HepG2 (cell line): Measurements from ENCODE around the gene MS4A6A. TPM values are rescaled to one million over a fixed set of nuclear protein-coding genes. Genes with fewer than 3 reads are reported as not detected.
"Not testable (repeated sequence)": the region's sequence is repeated elsewhere in the genome, so short reads cannot be mapped to it uniquely, and the experiment has no call there.

Experiments used
- ATAC-seq: fragments of 200-7000 bp; cut with Tn5 transposase; 3 replicates; pipeline ENCODE4 v1.9.1; 2020; ENCODE audit warnings: mild to moderate bottlenecking, moderate library complexity
- BruUV-seq: library from RNA; stranded (reverse); fragments of 400-500 nt; replicated peaks from 2 replicates; lab custom pipeline; 2021; lab: Mats Ljungman, UMichigan
- CTCF ChIA-PET: fragments of 300-600 bp; formaldehyde crosslinking; extraction: SDS; loops from one replicate; lab custom pipeline; 2021; ENCODE audit warnings: low total read pairs, inconsistent platforms, low intra/inter-chr PET ratio; lab: Yijun Ruan, JAX
- POLR2A ChIA-PET: fragments of 350-600 bp; sonication (Branson Sonifier 250); formaldehyde crosslinking; loops from one replicate; lab custom pipeline; 2020; ENCODE audit warnings: antibody characterized with exemption, inconsistent platforms; lab: Yijun Ruan, JAX
- DNase-seq: peaks from one replicate; pipeline ENCODE4 v3.0.0-alpha.2; 2015; ENCODE audit warnings: low spot score
- FAIRE-seq: peaks from 3 replicates; lab custom pipeline; 2011; peaks lifted over from hg19 to GRCh38; lab: Jason Lieb, UNC
- H2AFZ ChIP-seq: one replicate; pipeline ENCODE4 v1.6.1; 2011; ENCODE audit warnings: low read length, inconsistent platforms
- H3K27ac ChIP-seq: fragments of 300-600 bp; 3 replicates; pipeline ENCODE4 v1.8.0; 2011; ENCODE audit warnings: mixed run types, mild to moderate bottlenecking, mixed read lengths, low read length, inconsistent platforms; ENCODE audit not compliant: insufficient read depth; ENCODE audit errors: extremely low read length
- H3K27me3 ChIP-seq, 2 experiments: fragments of 200-600 bp in 1 of 2; 2 replicates in 1 of 2; 3 replicates in 1 of 2; pipeline versions ENCODE4 v1.6.0 to v1.8.0; 2011; ENCODE audit warnings: low read length in 2 of 2, mild to moderate bottlenecking in 2 of 2, moderate library complexity in 2 of 2, inconsistent platforms in 1 of 2; ENCODE audit not compliant: insufficient read depth in 2 of 2, control insufficient read depth in 1 of 2
- H3K36me3 ChIP-seq, 2 experiments: fragments of 200-600 bp in 1 of 2; replicated peaks in 1 of 2; 2 replicates in 1 of 2; 3 replicates in 1 of 2; pipeline versions ENCODE4 v1.5.1 to v1.8.0; 2011; ENCODE audit warnings: low read length in 2 of 2, inconsistent platforms in 1 of 2; ENCODE audit not compliant: insufficient read depth in 2 of 2, control insufficient read depth in 1 of 2
- H3K4me1 ChIP-seq: 2 replicates; pipeline ENCODE4 v1.5.1; 2012; ENCODE audit warnings: low read length, inconsistent platforms; ENCODE audit not compliant: insufficient read depth
- H3K4me2 ChIP-seq: 2 replicates; pipeline ENCODE4 v1.6.0; 2011; ENCODE audit warnings: low read depth, low read length, inconsistent platforms
- H3K4me3 ChIP-seq, 3 experiments: fragments of 200-600 bp in 1 of 3; sonication (generic), shearing (Covaris generic) in 1 of 3; replicated peaks in 1 of 3; 2 replicates each; pipeline ENCODE4 v1.5.1; 2011 to 2016; ENCODE audit warnings: low read length in 3 of 3, inconsistent platforms in 2 of 3, low read depth in 2 of 3, mild to moderate bottlenecking in 2 of 3, control low read depth in 1 of 3, mixed read lengths in 1 of 3; ENCODE audit not compliant: insufficient read depth in 1 of 3
- H3K79me2 ChIP-seq: one replicate; pipeline ENCODE4 v1.6.1; 2011; ENCODE audit warnings: low read length, inconsistent platforms; ENCODE audit not compliant: insufficient read depth
- H3K9ac ChIP-seq: 2 replicates; pipeline ENCODE4 v1.6.0; 2011; ENCODE audit warnings: mild to moderate bottlenecking, low read depth, low read length, inconsistent platforms; ENCODE audit not compliant: insufficient read depth
- H3K9me3 ChIP-seq: 2 replicates; pipeline ENCODE4 v1.5.1; 2012; ENCODE audit warnings: mild to moderate bottlenecking, low read length
- H4K20me1 ChIP-seq: 2 replicates; pipeline ENCODE4 v1.6.0; 2011; ENCODE audit warnings: inconsistent platforms, mild to moderate bottlenecking, low read length, moderate library complexity; ENCODE audit not compliant: insufficient read depth
- PCBP1 ChIP-seq: fragments of 200-400 bp; formaldehyde crosslinking; IDR thresholded peaks from 2 replicates; pipeline ENCODE4 v1.6.1; 2017; ENCODE audit warnings: mild to moderate bottlenecking, low read depth, low read length, borderline replicate concordance
- SIN3B ChIP-seq: fragments of 150-350 bp; IDR thresholded peaks from 2 replicates; pipeline ENCODE4 v1.6.1; 2014; ENCODE audit warnings: low read length
- ZBTB39 ChIP-seq: sonication (generic); formaldehyde crosslinking; IDR thresholded peaks from 2 replicates; pipeline ENCODE4 v1.5.0; 2020; ENCODE audit warnings: missing genetic modification reagents
- ZC3H13 ChIP-seq: sonication (generic); formaldehyde crosslinking; IDR thresholded peaks from 2 replicates; pipeline ENCODE4 v1.8.1; 2023; ENCODE audit warnings: mild to moderate bottlenecking, missing genetic modification reagents, moderate library complexity
- ZFP36L2 ChIP-seq: sonication (generic); formaldehyde crosslinking; IDR thresholded peaks from 2 replicates; pipeline ENCODE4 v1.4.0; 2020; ENCODE audit warnings: missing genetic modification reagents
- ZNF549 ChIP-seq: sonication (generic); formaldehyde crosslinking; IDR thresholded peaks from 2 replicates; pipeline ENCODE4 v1.5.0; 2020; ENCODE audit warnings: missing genetic modification reagents
- WGBS: methylation state at CpG from one replicate; pipeline ENCODE4 v1.1.6; 2017; ENCODE audit warnings: low lambda C conversion rate; 5-methylcytosine and 5-hydroxymethylcytosine counted together
- in situ Hi-C: cut with HindIII; loops from 2 replicates; pipeline ENCODE4 v1.10.0; 2017; ENCODE audit warnings: low pct_unique_long_range_greater_than_20kb; ENCODE audit not compliant: extremely low pct_ligation_motif_present
- intact Hi-C: fragments of 100-400 bp; cut with micrococcal nuclease; formaldehyde crosslinking; loops from one replicate; pipeline ENCODE4 v1.10.0; 2022; ENCODE audit not compliant: unreplicated experiment
- polyA plus RNA-seq, 8 experiments: library from polyadenylated mRNA; depleted of rRNA in 3 of 8; stranded (reverse) in 7 of 8; unstranded in 1 of 8; fragments of >200 nt; fragmentation: Illumina TruSeq in 4 of 8; extraction: Trizol in 4 of 8; gene quantifications; 2 replicates each; pipeline versions ENCODE4 v1.2.1 to v1.2.3, GENCODE V29; 2011 to 2016; ENCODE audit warnings: low read depth in 4 of 8, missing spikeins in 1 of 8, mixed read lengths in 1 of 8; ENCODE audit not compliant: insufficient read depth in 1 of 8
- total RNA-seq, 5 experiments: library from RNA; depleted of rRNA; stranded (reverse); fragments of >200 nt; fragmentation: Illumina TruSeq; extraction: Trizol; gene quantifications; 2 replicates each; pipeline ENCODE4 v1.2.3, GENCODE V29; 2016; ENCODE audit warnings: low read depth in 1 of 5

Gene MS4A6A
- total and polyA plus RNA-seq, 2 of the 13 experiments (the other 11 are each of a cell fraction or from before 2014, with no cell fraction given), result not detected

GRCh38 chr11:60129853-60130252 is 53.0 kb downstream of the MS4A6A start:
- H3K4me3 ChIP-seq, result no peak overlapping the region
- in situ Hi-C loops (loop anchor here (5.0 kb wide), 1 partner anchor 308 kb away; no protein-coding TSS in a partner anchor), intact Hi-C loops (loop anchor here (1.0 to 2.0 kb wide), 2 partner anchors 307 to 375 kb away; partner anchors contain the start of gene STX3)
- no peak overlapping the region for H3K27ac ChIP-seq
- peaks cover 22% of the 10 kb centered on the region for H3K4me1 ChIP-seq
- H4K20me1 ChIP-seq, result no peaks in the 10 kb centered on the region
- H3K9ac ChIP-seq, result no peak overlapping the region
- H3K4me2 ChIP-seq, result no peak overlapping the region
- H3K27me3 ChIP-seq, result no peaks in the 10 kb centered on the region
- no peak for ATAC-seq
- CTCF ChIA-PET, result interaction anchor here (1.1 to 2.4 kb wide), 2 partner anchors 304 to 307 kb away, joined by 3 to 29 read pairs; no protein-coding TSS in a partner anchor
- BruUV-seq, result no TSS peak
- no peaks in the 10 kb centered on the region for H3K36me3 ChIP-seq
- no peak for DNase-seq
- FAIRE-seq, result no peak
- H3K9me3 ChIP-seq, result no peaks in the 10 kb centered on the region; the same call in 1 of the 2 replicates
- POLR2A ChIA-PET, result no interaction called here
- H3K79me2 ChIP-seq, result no peaks in the 10 kb centered on the region
- no peak overlapping the region for H2AFZ ChIP-seq
- WGBS, result 37% methylated on average over 3 of the region's 3 CpGs
- TF ChIP-seq ZBTB39, result no peak
- TF ChIP-seq SIN3B, result no peak
- TF ChIP-seq PCBP1, result no peak
- no peak for TF ChIP-seq ZC3H13 (CRISPR knock-in tag)
- TF ChIP-seq ZNF549 (CRISPR knock-in tag), result no peak
- no peak for TF ChIP-seq ZFP36L2 (CRISPR knock-in tag)
- TF ChIP-seq, all 625 proteins: peak for 0

- FAIRE-seq, intact Hi-C loops, in situ Hi-C loops, H4K20me1 ChIP-seq, DNase-seq, ATAC-seq, H3K27me3 ChIP-seq, POLR2A ChIA-PET, H3K9ac ChIP-seq, H3K27ac ChIP-seq, H3K79me2 ChIP-seq, H3K4me3 ChIP-seq, H3K4me2 ChIP-seq, H3K9me3 ChIP-seq, BruUV-seq, H2AFZ ChIP-seq, H3K36me3 ChIP-seq: not testable (repeated sequence)
- peaks cover 22% of the 10 kb centered on the region for H3K4me1 ChIP-seq
- CTCF ChIA-PET, result interaction anchor here (2.4 kb wide), 1 partner anchor 306 kb away, joined by 29 read pairs; no protein-coding TSS in a partner anchor
- 76% methylated on average over 4 of the region's 4 CpGs for WGBS
Measured at GRCh38 chr11:60128866-60129265, 54.0 kb downstream of the MS4A6A start.
